RWPE2 (cell line): ENCODE data around the gene LRRC8B.
"Not testable (repeated sequence)": the region's sequence is repeated elsewhere in the genome, so short reads cannot be mapped to it uniquely, and the experiment has no call there.

ENCODE experiments used
- ATAC-seq: fragments of 200-7000 bp; cut with Tn5 transposase; 3 replicates; pipeline ENCODE4 v1.9.1; 2021; ENCODE audit warnings: low read depth
- DNase-seq: peaks from one replicate; pipeline ENCODE4 v3.0.0-alpha.2; 2020; ENCODE audit warnings: low spot score
- H3K27ac ChIP-seq: fragments of 450-650 bp; 2 replicates; pipeline ENCODE4 v1.5.1; 2017; ENCODE audit warnings: mild to moderate bottlenecking; ENCODE audit not compliant: poor library complexity, severe bottlenecking
- H3K27me3 ChIP-seq: fragments of 250-450 bp; sonication (Bioruptor Pico); 2 replicates; pipeline ENCODE4 v1.5.1; 2021; ENCODE audit warnings: mild to moderate bottlenecking, moderate library complexity; ENCODE audit not compliant: insufficient read depth, poor library complexity, severe bottlenecking
- H3K36me3 ChIP-seq: fragments of 250-450 bp; sonication (Bioruptor Pico); 2 replicates; pipeline ENCODE4 v1.5.1; 2020; ENCODE audit warnings: low read depth, mild to moderate bottlenecking, moderate library complexity
- H3K4me1 ChIP-seq: fragments of 250-450 bp; sonication (Bioruptor Pico); 2 replicates; pipeline ENCODE4 v1.5.1; 2021; ENCODE audit warnings: mild to moderate bottlenecking, moderate library complexity; ENCODE audit not compliant: insufficient read depth, poor library complexity, severe bottlenecking
- H3K4me3 ChIP-seq: fragments of 250-450 bp; sonication (Bioruptor Pico); 2 replicates; pipeline ENCODE4 v1.5.1; 2021; ENCODE audit warnings: mild to moderate bottlenecking, moderate library complexity; ENCODE audit not compliant: severe bottlenecking
- H3K9me3 ChIP-seq: fragments of 250-450 bp; sonication (Bioruptor Pico); 2 replicates; pipeline ENCODE4 v1.5.1; 2021; ENCODE audit warnings: mild to moderate bottlenecking, moderate library complexity; ENCODE audit not compliant: severe bottlenecking
- TF ChIP-seq, protein P1 (sequence below): fragments of 450-650 bp; IDR thresholded peaks from one replicate; pipeline ENCODE4 v1.5.1; 2017; ENCODE audit warnings: mild to moderate bottlenecking, moderate library complexity; ENCODE audit not compliant: poor library complexity, severe bottlenecking

Gene LRRC8B

DNA sequence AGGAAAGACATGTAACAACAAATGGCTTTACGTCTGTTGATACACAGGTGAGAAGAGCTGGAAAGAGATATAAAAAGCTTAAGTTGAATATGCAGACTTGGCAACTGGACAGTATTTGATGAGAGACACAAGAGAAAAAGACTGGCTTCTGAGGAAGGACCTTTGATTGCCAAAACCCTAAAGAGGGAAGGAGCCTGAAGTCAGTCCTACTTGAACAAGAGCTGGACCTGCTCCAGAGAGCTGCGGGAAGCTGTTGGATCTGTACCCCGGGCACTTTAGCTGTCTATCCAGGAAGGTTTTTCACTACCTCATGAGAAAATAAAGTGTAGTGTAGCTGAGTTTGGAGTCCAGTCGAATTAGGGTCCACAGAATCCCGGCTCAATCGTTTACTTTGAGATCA is 25.3 kb upstream of the LRRC8B start:
- Histone ChIP-seq H3K4me3 (no peak overlapping the region), H3K9me3 (no peaks in the 10 kb centered on the region), H3K27me3 (no peaks in the 10 kb centered on the region), H3K27ac (no peak overlapping the region), H3K36me3 (no peaks in the 10 kb centered on the region), H3K4me1 (no peaks in the 10 kb centered on the region)
- no peak for ATAC-seq
- no peak for DNase-seq
- TF ChIP-seq, protein P1, sequence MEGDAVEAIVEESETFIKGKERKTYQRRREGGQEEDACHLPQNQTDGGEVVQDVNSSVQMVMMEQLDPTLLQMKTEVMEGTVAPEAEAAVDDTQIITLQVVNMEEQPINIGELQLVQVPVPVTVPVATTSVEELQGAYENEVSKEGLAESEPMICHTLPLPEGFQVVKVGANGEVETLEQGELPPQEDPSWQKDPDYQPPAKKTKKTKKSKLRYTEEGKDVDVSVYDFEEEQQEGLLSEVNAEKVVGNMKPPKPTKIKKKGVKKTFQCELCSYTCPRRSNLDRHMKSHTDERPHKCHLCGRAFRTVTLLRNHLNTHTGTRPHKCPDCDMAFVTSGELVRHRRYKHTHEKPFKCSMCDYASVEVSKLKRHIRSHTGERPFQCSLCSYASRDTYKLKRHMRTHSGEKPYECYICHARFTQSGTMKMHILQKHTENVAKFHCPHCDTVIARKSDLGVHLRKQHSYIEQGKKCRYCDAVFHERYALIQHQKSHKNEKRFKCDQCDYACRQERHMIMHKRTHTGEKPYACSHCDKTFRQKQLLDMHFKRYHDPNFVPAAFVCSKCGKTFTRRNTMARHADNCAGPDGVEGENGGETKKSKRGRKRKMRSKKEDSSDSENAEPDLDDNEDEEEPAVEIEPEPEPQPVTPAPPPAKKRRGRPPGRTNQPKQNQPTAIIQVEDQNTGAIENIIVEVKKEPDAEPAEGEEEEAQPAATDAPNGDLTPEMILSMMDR, result no peak

DNA sequence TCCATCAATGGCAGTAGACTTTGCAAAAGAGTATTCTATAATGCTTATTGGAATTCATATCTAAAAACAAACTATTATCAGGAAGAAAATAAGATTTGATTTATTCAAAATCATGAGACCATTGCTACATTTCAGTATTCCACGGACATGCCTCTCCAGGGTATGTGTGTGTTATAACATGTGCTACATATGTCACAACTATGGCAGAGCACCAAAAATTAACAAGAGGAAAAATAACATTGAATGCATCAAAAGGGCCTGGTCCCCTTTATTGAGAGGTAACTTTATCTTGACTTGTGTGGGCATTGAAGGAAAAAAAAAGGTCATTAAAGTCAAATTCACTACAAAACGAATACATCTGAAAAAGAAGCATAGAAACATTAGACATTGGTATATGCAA is 22.6 kb upstream of the LRRC8B start:
- no peak for ATAC-seq
- TF ChIP-seq, protein P1, result no peak
- Histone ChIP-seq H3K36me3 (no peaks in the 10 kb centered on the region), H3K9me3 (no peaks in the 10 kb centered on the region), H3K27me3 (no peaks in the 10 kb centered on the region), H3K4me3 (no peak overlapping the region), H3K4me1 (no peaks in the 10 kb centered on the region), H3K27ac (no peak overlapping the region)
- no peak for DNase-seq

DNA sequence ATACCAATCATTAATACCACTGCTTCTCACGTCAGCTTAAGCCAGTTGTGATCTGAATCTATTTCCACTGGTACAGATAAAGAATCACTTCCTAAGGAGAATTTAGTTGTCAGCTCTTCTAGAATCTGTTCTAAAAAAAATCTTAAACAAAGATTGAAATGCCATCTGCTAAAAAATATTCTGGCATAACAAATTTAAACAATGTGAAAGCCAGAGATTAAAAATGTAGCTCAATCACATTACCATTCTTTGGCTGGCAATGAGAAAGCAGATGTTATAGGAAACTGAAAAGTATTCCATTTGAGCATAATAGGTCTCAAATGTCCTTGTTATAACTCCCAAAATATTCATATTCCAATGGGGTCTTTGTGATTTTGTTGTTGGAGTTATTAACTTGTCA is 21.7 kb upstream of the LRRC8B start:
- H3K27ac ChIP-seq, result no peak overlapping the region
- H3K4me3 ChIP-seq, result no peak overlapping the region
- no peaks in the 10 kb centered on the region for H3K4me1 ChIP-seq
- no peak for DNase-seq
- TF ChIP-seq, protein P1, result no peak
- no peaks in the 10 kb centered on the region for H3K36me3 ChIP-seq
- ATAC-seq, result no peak
- H3K9me3 ChIP-seq, result no peaks in the 10 kb centered on the region
- no peaks in the 10 kb centered on the region for H3K27me3 ChIP-seq

DNA sequence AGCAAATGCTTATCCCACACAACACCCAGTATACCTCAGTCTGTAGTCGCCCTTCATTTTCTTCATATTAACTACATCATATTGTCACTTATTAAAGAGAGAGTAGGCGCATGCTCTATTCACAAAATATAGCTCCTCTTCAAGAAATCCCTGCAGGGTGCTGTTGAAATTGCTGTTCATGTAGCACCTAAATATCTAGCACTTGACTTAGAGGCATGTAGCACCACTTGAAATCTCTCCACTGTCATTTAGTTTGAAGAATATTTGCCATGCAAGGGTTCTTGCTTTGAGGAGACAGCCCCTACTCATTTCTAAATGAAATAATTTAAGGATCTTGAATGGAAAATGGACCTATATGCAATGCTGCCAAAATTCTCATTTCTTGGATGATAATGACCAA is 20.9 kb upstream of the LRRC8B start:
- H3K4me3 ChIP-seq, result no peak overlapping the region
- ATAC-seq (no peak), DNase-seq (no peak)
- no peak overlapping the region for H3K27ac ChIP-seq
- H3K36me3 ChIP-seq, result no peaks in the 10 kb centered on the region
- no peaks in the 10 kb centered on the region for H3K4me1 ChIP-seq
- H3K27me3 ChIP-seq, result no peaks in the 10 kb centered on the region
- H3K9me3 ChIP-seq, result no peaks in the 10 kb centered on the region
- TF ChIP-seq, protein P1, result no peak

DNA sequence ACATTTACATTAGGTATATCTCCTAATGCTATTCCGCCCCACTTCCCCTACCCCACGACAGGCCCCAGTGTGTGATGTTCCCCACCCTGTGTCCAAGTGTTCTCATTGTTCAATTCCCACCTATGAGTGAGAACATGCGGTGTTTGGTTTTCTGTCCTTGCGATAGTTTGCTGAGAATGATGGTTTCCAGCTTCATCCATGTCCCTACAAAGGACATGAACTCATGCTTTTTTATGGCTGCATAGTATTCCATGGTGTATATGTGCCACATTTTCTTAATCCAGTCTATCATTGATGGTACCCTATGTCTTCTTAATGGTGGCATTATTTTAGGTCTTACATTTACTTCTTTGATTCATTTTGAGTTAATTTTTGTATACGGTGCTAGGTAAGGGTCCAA is 14.6 kb upstream of the LRRC8B start:
- H3K27ac ChIP-seq, H3K36me3 ChIP-seq, ATAC-seq, H3K4me3 ChIP-seq, H3K27me3 ChIP-seq, DNase-seq, H3K4me1 ChIP-seq, H3K9me3 ChIP-seq: not testable (repeated sequence)
